Activated CD8-positive, alpha-beta memory T cell treated with anti-CD3 and anti-CD28 coated beads, Interleukin-2, amount 50 U/mL, for 1 hour (primary cell): ENCODE data around the gene NETO1.

Experiments
- DNase-seq: peaks from one replicate; pipeline ENCODE4 v3.0.0-alpha.2; 2020; ENCODE audit errors: extremely low read depth

Gene NETO1, protein sequence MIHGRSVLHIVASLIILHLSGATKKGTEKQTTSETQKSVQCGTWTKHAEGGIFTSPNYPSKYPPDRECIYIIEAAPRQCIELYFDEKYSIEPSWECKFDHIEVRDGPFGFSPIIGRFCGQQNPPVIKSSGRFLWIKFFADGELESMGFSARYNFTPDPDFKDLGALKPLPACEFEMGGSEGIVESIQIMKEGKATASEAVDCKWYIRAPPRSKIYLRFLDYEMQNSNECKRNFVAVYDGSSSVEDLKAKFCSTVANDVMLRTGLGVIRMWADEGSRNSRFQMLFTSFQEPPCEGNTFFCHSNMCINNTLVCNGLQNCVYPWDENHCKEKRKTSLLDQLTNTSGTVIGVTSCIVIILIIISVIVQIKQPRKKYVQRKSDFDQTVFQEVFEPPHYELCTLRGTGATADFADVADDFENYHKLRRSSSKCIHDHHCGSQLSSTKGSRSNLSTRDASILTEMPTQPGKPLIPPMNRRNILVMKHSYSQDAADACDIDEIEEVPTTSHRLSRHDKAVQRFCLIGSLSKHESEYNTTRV

GRCh38 chr18:72867746-72868584 is at the start of gene NETO1:
Gene NETO1 (minus strand): TSS chr18:72867987. CDS start chr18:72867291, 696 bp downstream.
- no peak for DNase-seq

DNA sequence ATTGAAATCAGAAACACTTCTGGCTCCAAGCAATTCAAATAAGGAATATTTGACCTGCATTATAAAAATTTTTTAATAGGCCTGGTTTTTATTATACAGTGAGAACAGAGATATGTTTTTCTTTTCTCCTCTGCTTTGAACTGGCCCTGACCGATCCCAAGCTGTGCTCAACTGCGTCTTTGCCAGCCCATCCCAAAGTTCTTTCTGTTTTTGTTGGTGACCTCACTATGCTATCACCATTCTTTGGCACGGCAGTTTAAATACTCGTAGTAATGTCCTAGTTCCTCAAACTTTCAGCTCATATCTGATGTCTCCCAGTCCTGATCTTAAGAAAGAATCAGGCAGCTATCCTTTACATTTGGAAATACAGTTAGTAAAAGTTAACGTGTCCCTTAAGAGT is 42.3 kb upstream of the NETO1 start:
- no peak for DNase-seq

GRCh38 chr18:72908181-72908580 is 40.4 kb upstream of the NETO1 start:
- no peak for DNase-seq

DNA sequence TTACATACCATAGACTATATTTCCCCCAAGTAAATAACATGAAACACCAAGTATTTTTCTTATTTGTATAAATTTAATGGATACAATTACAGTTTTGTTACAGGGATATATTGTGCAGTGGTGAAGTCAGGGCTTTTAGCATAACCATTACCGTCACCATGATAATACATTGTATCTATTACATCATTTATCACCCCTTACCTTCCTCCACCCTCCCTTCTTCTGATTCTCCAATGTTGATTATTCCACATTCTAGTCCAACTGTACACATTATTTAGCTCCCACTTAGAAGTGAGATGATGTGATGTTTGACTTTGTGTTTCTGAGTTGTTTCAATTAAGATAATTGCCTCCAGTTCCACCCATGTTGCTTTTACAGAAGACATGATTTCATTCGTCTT is 35.2 kb upstream of the NETO1 start:
- no peak for DNase-seq

DNA sequence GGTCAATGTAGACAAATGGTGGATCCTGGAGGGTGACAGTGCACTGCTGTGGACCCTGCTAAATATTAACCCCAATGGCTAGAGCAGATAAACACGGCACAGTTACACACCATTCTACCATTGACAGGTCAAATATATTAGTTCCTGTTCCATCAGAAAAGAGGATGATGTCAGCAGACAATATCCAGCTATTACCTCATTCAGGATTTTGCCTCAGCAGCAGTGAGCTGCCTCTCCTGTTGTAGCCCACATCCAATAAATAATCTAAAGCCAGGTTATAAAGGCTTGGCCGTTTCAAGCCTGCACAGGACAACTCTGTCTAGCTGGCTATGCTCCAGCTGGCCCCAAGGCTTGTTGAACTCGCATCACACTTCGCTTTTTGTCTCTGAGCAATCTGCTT is 31.6 kb upstream of the NETO1 start:
- no peak for DNase-seq

DNA sequence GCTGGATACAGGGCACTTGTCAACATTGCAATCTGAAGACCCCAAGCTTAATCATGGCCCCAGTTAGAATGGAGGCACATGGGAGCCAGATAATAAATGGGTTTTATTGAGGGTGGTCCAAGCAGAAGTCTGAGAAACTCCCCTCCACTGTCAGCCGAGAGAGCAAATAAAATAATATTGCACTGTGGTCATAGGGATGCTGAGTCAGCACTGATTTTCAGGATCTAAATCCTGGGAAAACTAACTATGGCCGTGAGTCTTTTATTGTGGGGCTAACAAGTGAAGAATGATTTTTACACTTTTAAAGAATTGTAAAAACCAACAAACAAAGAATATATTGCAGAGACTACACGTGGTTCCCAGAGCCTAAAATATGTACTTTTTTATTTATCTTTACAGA is 31.1 kb upstream of the NETO1 start:
- no peak for DNase-seq

- DNase-seq: no peak
These were observed 27.8 kb upstream of the NETO1 start for GRCh38 chr18:72895548-72895947.

- DNase-seq: no peak
These were observed 10.8 kb upstream of the NETO1 start for GRCh38 chr18:72878561-72878960.

DNA sequence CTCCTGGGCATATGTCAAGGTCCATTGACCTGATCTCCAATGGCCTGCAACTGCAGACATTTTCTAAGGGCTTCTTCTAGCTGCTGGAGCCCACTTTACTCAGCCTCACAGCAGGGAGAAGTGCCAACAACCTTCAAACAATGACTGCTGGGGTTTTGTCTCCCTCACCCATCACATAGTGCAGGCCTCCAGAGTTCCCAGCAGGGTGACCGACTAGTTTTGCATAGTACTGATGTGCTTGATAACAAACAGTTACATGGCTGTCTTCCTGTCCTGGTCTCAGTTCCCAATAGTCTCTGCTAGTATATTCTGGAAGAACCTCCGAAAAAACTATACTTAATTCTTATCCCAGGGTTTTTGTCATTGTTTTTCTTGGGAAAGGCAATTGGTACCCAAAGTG is 10.4 kb upstream of the NETO1 start:
- DNase-seq: no peak

DNA sequence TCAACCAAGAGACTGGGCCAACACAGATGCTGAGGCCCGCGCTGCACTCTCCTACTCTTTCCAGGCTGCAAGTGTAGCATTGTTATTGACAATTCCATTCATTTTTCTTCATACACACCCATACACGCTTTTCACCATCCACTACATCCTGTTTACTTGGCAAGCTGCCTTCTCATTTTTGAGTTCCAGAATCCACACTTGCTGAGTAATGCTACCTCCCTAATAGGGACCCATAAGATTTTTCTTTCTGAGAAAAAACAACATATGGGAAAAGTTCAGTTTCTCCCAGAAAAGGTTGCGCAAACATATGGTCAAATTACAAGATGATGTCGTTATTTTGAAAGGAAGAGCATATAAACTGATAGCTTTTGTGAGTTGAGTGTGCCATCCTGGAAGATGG is 3.3 kb upstream of the NETO1 start:
- no peak for DNase-seq

- DNase-seq: no peak
These were observed 1.7 kb upstream of the NETO1 start for GRCh38 chr18:72869226-72870185.

GRCh38 chr18:72868585-72869225 is 918 bp upstream of the NETO1 start:
- DNase-seq: no peak

DNA sequence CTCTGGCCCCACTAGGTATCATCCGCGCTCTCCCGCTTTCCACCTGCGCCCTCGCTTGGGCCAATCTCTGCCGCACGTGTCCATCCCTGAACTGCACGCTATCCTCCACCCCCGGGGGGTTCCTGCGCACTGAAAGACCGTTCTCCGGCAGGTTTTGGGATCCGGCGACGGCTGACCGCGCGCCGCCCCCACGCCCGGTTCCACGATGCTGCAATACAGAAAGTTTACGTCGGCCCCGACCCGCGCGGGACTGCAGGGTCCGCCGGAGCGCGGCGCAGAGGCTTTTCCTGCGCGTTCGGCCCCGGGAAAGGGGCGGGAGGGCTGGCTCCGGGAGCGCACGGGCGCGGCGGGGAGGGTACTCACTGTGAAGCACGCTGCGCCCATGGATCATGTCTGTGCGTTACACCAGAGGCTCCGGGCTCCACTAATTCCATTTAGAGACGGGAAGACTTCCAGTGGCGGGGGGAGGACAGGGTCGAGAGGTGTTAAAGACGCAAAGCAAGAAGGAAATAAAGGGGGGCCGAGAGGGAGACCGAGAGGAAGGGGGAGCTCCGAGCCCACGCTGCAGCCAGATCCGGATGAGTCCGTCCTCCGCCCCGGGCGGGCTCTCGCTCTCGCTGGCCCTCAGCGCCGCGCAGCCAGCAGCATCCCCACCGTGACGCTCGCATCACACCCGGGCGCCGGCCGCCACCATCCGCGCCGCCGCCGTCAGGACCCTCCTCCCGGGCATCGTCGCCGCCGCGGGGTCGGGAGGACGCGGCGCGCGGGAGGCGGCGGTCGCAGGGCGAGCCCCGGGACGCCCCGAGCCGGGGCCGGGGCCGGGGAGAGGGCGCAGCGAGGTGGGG is 664 bp downstream of the NETO1 start:
- DNase-seq: no peak

DNA sequence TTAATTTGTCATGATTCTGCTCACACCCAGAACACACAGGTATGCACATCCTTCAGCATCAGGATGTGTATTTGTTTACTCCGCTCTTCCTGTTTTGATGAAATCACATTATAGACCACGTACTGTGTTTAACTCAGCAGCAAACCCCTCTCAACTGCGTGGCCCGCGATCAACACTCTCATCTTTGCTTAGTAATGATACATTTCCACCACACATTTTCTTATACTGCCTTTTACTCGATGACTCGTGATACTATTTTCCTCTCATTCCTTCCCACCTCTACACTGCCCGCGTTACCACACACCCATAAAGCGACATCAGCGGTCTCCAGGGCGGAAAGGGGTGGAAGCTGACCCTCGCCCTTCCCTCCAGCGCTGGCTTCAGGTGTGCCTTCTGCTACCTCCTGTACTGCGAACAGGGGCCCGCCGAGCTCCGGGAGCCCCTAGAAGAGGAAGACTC is 1.3 kb downstream of the NETO1 start:
- no peak for DNase-seq

- DNase-seq: no peak
These were observed 4.0 kb downstream of the NETO1 start for GRCh38 chr18:72863754-72864153.

- DNase-seq: no peak
These were observed 8.7 kb downstream of the NETO1 start for GRCh38 chr18:72859088-72859487.

DNA sequence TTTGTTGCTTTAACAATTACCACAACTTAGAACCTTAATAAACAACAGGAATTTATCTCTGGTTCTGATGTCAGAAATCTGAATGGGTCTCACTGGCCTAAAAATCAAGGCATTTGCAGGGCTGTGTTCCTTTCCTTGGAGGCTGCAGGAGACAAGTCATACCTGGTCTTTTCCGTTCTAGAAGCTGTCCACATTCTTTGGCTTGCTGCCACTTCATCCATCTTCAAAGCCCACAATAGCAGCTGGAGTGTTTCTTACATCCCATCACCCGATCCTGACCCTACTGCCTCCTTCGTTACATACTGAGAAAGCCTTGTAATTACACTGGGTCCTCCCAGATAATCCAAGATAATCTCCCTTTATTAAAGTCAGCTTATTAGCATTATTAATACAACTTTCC is 18.1 kb downstream of the NETO1 start:
- DNase-seq: no peak

DNA sequence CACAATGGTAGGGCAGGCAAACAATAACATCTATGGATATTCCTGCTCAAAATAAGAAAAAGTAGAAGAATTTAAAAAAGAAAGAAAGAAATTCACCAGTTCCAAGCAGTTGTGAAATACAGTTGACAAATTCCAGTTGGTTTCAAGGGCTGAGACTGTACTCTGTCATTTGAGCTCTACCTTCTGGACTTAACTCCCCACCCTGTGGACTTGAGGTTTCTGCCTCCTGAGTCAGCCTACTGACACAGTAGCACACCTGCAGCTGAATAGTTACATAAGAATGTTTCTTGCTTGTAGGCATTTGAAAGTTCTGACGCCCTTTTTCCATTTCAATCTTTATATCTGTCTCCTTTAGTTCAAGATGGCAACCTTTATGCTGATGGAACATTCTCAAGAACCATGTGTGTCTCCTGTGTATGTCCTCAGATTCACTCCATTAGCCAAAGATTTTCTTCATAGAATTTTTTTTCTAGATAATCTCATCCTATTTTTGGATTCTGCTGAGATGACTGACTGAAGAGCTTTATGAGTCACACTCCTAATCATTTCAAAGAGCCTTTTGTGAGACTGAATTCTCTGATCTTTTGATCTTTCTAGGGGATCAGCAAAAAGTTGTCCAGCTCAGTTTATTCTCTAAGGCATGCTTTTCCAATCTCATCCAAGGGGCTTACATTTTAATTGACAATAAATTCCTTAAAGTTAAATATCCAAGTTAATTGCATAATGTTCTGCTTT is 19.1 kb downstream of the NETO1 start:
- no peak for DNase-seq

DNA sequence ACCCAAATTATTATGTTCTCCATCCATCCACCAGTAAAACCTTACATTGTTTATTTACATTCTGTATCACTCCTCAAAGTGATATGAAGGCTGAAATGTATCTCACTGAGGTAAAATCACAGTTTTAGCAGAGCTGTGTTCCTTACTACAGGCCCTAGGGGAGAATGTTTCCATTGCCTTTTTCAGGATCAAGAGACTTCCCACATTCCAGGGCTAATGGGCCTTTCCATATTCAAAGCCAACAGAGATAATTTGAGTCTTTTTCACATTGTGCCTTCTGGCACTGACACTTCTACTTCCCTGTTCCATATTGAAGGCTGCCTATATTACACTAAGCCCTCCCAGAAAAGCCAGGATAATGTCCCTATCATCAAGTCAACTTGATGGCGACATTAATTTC is 20.0 kb downstream of the NETO1 start:
- DNase-seq: no peak
